Prostate gland (tissue), 2 donors: ENCODE measurements around the gene MYO5A. TPM values are rescaled to one million over a fixed set of nuclear protein-coding genes. Genes with fewer than 3 reads are reported as not detected.

Experiments
- DNase-seq: peaks from one replicate; pipeline ENCODE4 v3.0.0-alpha.2; 2019; ENCODE audit warnings: low spot score
- H3K27ac ChIP-seq, 2 donors: fragments of 200-600 bp; sonication (generic); 2 replicates each; pipeline ENCODE4 v1.5.1; 2017 to 2019
- H3K27me3 ChIP-seq: fragments of 200-600 bp; sonication (generic); replicated peaks from 2 replicates; pipeline ENCODE4 v1.5.1; 2019; ENCODE audit not compliant: insufficient read depth
- H3K36me3 ChIP-seq, 2 donors: fragments of 200-600 bp; sonication (generic); 1 replicate in 1 of 2; 2 replicates in 1 of 2; pipeline versions ENCODE4 v1.5.1 to v1.8.1; 2017 to 2019
- H3K4me1 ChIP-seq: fragments of 200-600 bp; sonication (generic); replicated peaks from 2 replicates; pipeline ENCODE4 v1.5.1; 2019
- H3K4me3 ChIP-seq, 2 donors: fragments of 200-600 bp; sonication (generic); 2 replicates each; pipeline ENCODE4 v1.5.1; 2017 to 2019
- H3K9me3 ChIP-seq: fragments of 200-600 bp; sonication (generic); 2 replicates; pipeline ENCODE4 v1.5.1; 2017
- POLR2A ChIP-seq: fragments of 450-650 bp; IDR thresholded peaks from one replicate; pipeline ENCODE4 v1.6.1; 2016; ENCODE audit warnings: antibody characterized with exemption, mild to moderate bottlenecking
- POLR2AphosphoS5 ChIP-seq: sonication (generic); formaldehyde crosslinking; IDR thresholded peaks from one replicate; pipeline ENCODE4 v1.6.1; 2017; ENCODE audit warnings: antibody characterized with exemption
- WGBS: methylation state at CpG from one replicate; pipeline ENCODE4 v1.1.5; 2018; 5-methylcytosine and 5-hydroxymethylcytosine counted together
- intact Hi-C: fragments of 100-400 bp; cut with DNase I; formaldehyde crosslinking; loops from one replicate; pipeline ENCODE4 v1.14.2; 2022
- total RNA-seq, 2 donors: library from RNA; depleted of rRNA; stranded (reverse); fragments of >200 nt; gene quantifications; one replicate each; pipeline ENCODE4 v1.1.0, GENCODE V29; 2016
- TF ChIP-seq, protein P1 (sequence below), 4 experiments: fragments of 200-600 bp in 2 of 4; fragments of 450-650 bp in 2 of 4; sonication (generic) in 2 of 4; IDR thresholded peaks; 1 replicate in 3 of 4; 2 replicates in 1 of 4; pipeline ENCODE4 v1.5.1; 2016 to 2019; ENCODE audit warnings: antibody characterized with exemption in 4 of 4, mild to moderate bottlenecking in 2 of 4, moderate library complexity in 2 of 4

MYO5A gene
- total RNA-seq, 2 donors from 2014 or later, result 24.9 to 41.9 TPM

DNA sequence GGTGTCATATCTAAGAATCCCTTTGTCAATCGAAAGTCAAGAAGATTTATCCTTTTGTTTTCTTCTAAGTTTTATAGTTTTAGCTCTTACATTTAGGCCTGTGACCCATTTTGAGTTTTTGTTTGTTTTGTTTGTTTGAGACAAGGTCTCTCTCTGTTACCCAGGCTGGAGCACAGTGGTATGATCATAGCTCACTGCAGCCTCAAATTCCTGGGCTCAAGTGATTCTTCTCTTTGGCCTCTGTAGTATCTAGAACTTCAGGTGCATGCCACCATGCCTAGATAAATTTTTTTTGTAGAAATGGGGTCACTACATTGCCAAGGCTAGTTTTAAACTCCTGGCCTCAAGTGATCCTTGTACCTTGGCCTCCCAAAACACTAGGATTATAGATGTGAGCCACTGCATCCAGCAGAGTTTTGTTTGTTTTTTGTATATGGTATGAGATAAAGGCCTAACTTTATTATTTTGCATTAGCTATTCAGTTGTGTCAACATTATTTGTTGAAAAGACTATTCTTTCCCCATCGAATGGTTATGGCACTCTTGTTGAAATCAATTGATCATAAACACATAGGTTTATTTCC is 227.3 kb downstream of the MYO5A start:
- Histone ChIP-seq H3K4me1 (no peaks in the 10 kb centered on the region), H3K36me3 (no peaks in the 10 kb centered on the region), H3K9me3 (no peaks in the 10 kb centered on the region), H3K4me3 (no peak overlapping the region), H3K27me3 (no peaks in the 10 kb centered on the region), H3K27ac (no peak overlapping the region)
- intact Hi-C loops, result no loop called here
- WGBS, result 84% methylated on average over 2 of the region's 2 CpGs
- DNase-seq, result no peak
- TF ChIP-seq, protein P1, sequence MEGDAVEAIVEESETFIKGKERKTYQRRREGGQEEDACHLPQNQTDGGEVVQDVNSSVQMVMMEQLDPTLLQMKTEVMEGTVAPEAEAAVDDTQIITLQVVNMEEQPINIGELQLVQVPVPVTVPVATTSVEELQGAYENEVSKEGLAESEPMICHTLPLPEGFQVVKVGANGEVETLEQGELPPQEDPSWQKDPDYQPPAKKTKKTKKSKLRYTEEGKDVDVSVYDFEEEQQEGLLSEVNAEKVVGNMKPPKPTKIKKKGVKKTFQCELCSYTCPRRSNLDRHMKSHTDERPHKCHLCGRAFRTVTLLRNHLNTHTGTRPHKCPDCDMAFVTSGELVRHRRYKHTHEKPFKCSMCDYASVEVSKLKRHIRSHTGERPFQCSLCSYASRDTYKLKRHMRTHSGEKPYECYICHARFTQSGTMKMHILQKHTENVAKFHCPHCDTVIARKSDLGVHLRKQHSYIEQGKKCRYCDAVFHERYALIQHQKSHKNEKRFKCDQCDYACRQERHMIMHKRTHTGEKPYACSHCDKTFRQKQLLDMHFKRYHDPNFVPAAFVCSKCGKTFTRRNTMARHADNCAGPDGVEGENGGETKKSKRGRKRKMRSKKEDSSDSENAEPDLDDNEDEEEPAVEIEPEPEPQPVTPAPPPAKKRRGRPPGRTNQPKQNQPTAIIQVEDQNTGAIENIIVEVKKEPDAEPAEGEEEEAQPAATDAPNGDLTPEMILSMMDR (IDR thresholded peaks at IDR 0.05), result no peak
- TF ChIP-seq POLR2AphosphoS5 (no peak), POLR2A (no peak)

DNA sequence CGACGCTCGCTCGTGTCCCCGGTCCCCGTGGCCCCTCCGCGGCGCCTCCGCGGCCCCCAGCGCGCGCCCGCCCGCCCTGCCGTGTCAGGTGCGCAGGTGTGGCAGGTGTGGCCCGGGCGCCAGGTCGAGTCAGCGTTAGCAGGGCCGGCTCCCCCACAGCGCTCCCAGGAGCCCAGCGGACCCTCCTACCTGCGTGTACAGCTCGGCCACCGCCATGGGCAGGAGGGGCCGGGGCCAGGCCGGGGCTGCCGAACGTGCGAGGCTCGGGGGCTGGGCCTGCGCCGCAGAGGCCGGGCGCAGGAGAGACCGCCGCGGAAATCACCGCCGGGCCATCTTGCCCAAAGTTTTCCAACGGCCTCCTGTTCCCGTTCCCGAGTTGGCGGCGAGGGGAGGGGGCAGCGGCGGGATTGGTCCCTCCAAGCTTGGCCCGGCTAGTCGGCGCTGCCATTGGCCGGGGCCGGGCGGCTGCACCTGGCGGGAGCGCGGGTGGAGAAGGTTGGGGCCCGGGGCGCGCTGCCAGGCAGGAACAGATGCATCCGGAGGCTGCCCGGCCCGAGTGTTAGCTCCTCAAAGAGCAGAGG is 233.2 kb downstream of the MYO5A start, which contains the start of gene MYO5C:
Gene MYO5C, minus strand, starts transcription at position 384 of the 581 bp plus-strand sequence. Its CDS starts 168 bp downstream, at position 216.
- Histone ChIP-seq H3K9me3 (no peaks in the 10 kb centered on the region), H3K27ac (peak within 1 kb of the TSS; percentile 86 to 87), H3K4me1 (no peaks in the 10 kb centered on the region), H3K27me3 (no peaks in the 10 kb centered on the region), H3K36me3 (no peaks in the 10 kb centered on the region), H3K4me3 (peak within 1 kb of the TSS; percentile 74 to 77)
- 1% methylated on average over 49 of the region's 65 CpGs for WGBS
- intact Hi-C loops, result no loop called here
- TF ChIP-seq POLR2A (peak; percentile 92), POLR2AphosphoS5 (peak; percentile 86)
- TF ChIP-seq, protein P1 (IDR thresholded peaks at IDR 0.05), result peak in 1 of 4 experiments; percentile 14
- peak; percentile 93 for DNase-seq

DNA sequence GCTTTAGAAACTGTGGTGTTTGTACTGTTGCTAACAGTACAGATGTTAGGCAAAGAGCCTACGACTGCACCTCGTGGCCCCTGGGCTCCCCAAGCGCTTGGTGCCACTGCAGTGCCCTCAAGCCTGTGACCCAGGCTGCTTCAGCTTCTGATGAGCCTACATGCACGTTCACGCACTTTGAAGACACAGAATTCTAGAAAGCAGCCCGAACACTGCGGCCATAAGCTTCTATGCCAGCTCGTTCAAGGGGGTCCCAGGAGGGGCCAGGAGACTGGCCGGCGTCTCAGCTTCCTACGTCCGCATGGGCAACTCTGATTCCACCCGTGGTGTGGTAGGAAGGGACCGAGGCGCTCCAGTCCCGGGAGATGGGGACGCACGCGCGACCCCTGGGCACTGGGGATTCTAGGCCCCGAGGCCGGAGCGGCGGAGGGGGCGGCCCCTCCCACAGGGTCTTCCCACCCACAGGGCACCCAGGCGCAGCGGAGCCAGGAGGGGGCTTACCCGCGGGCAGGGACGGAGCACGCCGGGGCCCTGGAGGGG is 233.7 kb downstream of the MYO5A start:
- intact Hi-C loops, result no loop called here
- no peak for TF ChIP-seq POLR2AphosphoS5
- TF ChIP-seq, protein P1 (IDR thresholded peaks at IDR 0.05), result no peak
- TF ChIP-seq POLR2A, result no peak

DNA sequence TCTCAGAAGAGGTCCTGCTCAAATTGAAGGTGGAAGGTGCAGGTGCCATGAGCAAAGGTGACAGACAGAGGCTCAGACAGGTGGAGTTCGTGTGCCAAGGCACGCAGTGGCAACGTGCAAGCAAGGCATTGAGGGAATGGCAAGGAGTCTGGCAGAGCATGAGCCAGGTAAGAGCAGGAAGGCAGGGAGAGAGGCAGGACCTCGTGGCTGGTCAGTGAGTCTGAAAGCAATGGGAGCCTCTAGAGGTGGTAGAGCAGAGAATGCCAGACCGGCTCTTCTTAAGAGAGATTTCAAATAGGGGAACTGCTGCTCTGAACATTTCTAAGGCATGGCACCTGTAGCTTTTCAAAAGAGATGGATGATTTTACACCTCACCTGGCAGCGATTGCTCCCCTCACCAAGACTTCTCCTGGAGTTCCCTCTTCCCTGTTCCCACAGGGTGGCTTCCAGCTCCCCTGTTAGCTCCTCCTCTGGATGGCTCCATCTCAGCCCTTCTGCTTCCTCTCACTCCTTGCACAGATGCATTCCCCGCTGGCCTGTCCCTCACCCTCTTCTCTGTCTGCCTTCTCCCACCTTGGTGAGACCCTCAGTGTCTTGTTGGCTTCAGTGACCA is 235.8 kb downstream of the MYO5A start:
- intact Hi-C loops, result no loop called here
- no peaks in the 10 kb centered on the region for H3K36me3 ChIP-seq
- 83% methylated on average over 7 of the region's 7 CpGs for WGBS
- peak; percentile 25 for DNase-seq
- no peaks in the 10 kb centered on the region for H3K27me3 ChIP-seq
- peak overlapping the region; percentile 7 to 13 for H3K27ac ChIP-seq
- peaks cover 12% of the 10 kb centered on the region for H3K4me1 ChIP-seq
- TF ChIP-seq POLR2A, result no peak
- TF ChIP-seq, protein P1 (IDR thresholded peaks at IDR 0.05), result peak in 1 of 4 experiments; percentile 14
- no peaks in the 10 kb centered on the region for H3K9me3 ChIP-seq
- no peak overlapping the region for H3K4me3 ChIP-seq

More for the DNA sequence above, 233.7 kb downstream of the MYO5A start:
- Histone ChIP-seq H3K36me3 (no peaks in the 10 kb centered on the region), H3K9me3 (no peaks in the 10 kb centered on the region), H3K27ac (peak overlapping the region; percentile 86 to 87), H3K27me3 (no peaks in the 10 kb centered on the region), H3K4me1 (no peaks in the 10 kb centered on the region), H3K4me3 (peak overlapping the region; percentile 74 to 77)
- DNase-seq, result no peak
- WGBS, result 4% methylated on average over 20 of the region's 32 CpGs
